ENCODE results near the gene SLC1A7.

- no peak for TF ChIP-seq CTCF (IDR thresholded peaks at IDR 0.05)
- TF ChIP-seq POLR2AphosphoS5 (IDR thresholded peaks at IDR 0.05; ENCODE audit: low read depth, low read length), result no peak
- TF ChIP-seq SIN3A (IDR thresholded peaks at IDR 0.05; ENCODE audit: borderline replicate concordance, insufficient read depth, low read depth, low read length), result no peak
- TF ChIP-seq REST (IDR thresholded peaks at IDR 0.05; ENCODE audit: insufficient read depth in 1 of 2, low read depth in 2 of 2, low read length in 1 of 2), result no peak
- TF ChIP-seq TCF7L2 (IDR thresholded peaks at IDR 0.05; ENCODE audit: low read depth, low read length), result no peak
These were observed 78.5 kb downstream of the SLC1A7 start for GRCh38 chr1:53063744-53064515.
